GM18519 (cell line): ENCODE measurements around the gene LRRC74B.
"Not testable (repeated sequence)": the region's sequence is repeated elsewhere in the genome, so short reads cannot be mapped to it uniquely, and the experiment has no call there.

Experiments
- ATAC-seq: cut with Tn5 transposase; IDR thresholded peaks from one replicate; pipeline ENCODE4 v1.9.1; 2021; ENCODE audit warnings: mild to moderate bottlenecking, moderate library complexity; ENCODE audit not compliant: unreplicated experiment, low FRiP score

LRRC74B gene

DNA sequence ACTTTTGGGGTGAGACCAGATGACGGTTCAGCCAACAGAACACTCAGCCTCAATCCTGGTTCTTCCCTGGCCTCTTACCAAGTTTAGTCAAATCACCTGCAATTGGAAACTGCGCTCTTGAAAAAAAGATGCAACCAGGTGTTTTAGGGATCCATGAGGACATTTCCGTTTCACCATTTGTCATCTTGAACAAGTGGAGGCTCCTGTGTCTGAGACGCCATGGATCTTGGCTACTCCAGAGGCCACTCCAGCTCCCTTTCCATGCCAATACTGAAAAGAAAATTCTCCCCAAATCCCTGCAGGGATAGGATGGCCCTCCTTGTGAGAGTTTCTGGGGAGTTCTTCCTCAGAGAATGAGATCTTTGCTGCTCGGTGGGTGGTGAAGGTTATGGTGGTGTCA is 27.7 kb downstream of the LRRC74B start:
- no peak for ATAC-seq

DNA sequence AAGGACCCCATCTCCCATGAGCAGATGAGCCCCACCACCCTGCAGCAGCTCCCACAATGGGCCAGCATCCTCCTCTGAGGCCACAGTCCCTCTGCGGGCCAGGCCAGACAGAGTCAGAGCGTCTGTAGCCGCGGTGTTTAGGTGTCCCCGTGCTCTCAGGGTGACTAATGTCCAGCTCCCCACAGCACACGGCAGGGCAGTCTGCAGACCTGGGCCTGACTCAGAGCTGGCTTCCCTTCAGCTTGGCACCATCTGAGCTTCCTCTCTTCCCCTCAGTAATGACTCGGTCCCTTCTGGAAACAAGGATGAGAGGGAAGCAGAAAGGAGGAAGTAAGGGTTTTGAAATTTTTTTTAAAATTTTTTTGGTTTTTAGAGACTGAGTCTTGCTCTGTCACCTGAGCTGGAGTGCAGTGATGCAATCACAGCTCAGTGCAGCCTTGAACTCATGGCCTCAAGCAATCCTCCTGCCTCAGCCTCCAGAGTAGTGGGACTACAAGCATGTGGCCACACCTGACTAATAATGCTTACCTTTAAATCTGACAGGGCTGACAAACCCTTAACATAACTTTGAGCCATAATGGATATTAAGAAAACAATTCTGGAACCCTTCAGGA is 28.5 kb downstream of the LRRC74B start:
- ATAC-seq, result no peak

- no peak for ATAC-seq
Measured at GRCh38 chr22:21075516-21076138, 29.9 kb downstream of the LRRC74B start.

GRCh38 chr22:21076912-21077625 is 31.3 kb downstream of the LRRC74B start:
- no peak for ATAC-seq

DNA sequence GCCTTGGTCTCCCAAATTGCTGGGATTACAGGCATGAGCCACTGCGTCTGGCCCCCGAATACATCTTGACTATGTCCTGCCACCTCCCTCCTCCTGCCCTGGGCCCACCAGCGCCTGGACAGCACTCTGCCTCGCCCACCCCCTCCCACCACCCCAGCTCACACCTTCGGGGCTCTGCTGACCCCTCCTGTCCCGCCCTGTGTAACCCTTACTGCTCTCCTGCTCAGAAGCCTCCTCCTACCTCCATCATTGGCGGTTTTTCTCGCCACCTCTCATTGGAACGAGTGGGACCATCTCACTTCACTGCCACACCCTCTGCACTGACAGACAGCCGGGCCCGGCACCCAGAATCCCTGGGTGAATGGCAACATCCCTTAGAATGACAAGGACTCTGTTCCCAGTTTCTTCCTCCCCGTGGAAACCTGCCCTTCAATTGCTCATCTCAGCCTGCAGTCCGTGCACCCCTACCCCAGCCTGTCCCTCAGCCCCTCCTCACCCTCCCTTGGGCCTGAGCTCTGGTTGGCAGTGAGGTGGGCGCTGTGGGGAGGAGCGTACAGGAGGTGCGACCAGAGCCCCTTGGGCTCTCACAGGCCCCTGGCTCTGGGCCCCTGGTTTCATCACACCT is 32.2 kb downstream of the LRRC74B start:
- no peak for ATAC-seq

DNA sequence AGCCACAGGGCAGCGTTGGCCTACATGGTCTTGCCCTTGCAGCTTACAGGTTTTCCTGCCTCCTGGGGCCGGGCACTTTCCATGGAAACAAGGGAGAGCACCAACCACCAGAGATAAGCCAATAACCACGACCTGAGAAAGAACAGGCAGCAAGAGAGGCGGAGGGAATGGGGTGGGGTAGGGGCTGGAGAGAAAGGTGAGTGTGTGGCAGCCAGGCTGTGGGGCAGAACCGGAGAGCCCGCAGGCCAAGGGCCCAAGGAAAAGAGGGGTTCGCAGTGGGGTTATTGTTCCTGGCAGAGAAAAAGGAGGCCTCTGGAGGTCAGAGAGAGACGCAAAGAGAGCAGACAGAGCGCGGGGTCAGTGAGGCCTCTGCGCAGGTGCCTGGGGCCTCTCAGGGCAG is 33.2 kb downstream of the LRRC74B start:
- ATAC-seq, result no peak

DNA sequence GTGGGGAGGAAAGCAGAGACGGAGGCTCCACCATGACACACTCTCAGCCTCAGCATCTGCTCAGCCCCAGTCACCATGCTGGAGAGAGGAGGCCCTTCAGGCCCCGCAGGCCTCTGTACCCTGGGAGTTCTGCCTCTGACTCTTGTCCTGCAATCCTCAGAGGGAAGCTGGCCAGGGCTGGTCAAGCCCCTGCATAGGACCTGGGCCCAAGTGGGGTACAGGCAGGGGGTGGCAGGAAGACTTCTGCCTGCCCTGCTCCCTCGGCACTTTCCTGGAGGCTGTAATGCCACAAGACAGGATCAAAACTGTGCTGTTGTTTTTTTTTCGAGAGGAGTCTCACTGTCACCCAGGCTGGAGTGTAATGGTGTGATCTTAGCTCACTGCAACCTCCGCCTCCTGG is 33.7 kb downstream of the LRRC74B start:
- ATAC-seq, result no peak

DNA sequence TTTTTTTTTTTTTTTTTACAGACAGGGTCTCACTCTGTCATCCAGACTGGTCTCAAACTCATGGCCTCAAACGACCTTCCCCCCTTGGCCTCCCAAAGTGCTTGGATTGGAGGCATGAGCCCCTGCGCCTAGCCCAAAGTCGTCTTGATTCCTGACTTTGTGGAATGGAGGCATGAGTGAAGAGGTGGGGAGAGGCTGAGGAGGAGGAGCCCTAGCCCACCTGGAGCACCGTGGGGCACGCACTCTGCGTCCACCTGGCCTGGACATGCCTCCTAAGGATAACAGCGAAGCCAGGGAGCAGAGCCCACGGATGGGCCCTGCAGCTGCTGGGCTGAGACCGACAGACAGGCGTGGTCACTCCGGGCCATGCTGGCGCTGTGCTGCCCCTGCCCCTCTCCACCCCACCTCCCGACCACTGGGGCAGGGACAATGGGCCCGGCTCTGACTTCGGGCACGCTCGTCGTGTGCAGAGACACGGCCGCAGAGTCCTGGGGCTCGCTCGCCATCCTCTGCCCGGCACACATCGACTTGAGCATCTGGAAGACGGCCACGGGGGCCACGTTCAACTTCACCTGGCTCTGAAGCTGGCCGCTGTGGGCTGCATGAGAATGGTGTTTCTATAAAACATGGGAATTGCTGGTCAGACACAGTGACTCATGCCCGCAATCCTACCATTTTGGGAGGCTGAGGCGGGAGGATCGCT is 34.8 kb downstream of the LRRC74B start:
- no peak for ATAC-seq

GRCh38 chr22:21082248-21082647 is 36.5 kb downstream of the LRRC74B start:
- ATAC-seq, result no peak

DNA sequence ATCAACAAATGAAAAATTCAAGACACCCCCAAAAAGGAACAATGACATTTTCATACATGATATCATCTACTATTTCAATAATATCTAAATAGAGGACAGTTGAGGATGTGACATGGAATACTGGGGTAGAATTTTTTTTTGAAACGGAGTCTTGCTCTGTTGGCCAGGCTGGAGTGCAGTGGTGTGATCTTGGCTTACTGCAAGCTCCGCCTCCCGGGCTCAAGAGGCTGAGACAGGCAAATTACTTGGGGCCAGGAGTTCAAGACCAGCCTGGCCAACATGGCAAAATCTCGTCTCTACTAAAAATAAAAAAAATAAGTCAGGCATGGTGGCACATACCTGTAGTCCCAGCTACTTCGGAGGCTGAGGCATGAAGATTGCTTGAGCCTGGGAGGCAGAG is 41.4 kb downstream of the LRRC74B start:
- no peak for ATAC-seq

- not testable (repeated sequence) for ATAC-seq
Measured at GRCh38 chr22:21087926-21088325, 42.2 kb downstream of the LRRC74B start.

DNA sequence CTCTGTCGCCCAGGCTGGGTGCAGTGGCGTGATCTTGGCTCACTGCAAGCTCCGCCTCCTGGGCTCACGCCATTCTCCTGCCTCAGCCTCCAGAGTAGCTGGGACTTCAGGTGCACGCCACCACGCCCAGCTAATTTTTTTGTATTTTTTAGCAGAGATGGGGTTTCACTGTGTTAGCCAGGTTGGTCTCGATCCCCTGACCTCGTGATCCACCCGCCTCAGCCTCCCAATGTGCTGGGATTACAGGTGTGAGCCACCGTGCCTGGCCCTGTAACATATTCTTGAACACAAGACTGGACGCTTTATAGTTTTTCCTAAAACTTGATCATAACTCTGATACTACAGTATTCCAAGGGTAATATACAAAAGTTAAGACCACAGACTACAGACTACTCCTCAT is 45.5 kb downstream of the LRRC74B start:
- not testable (repeated sequence) for ATAC-seq

GRCh38 chr22:21092797-21093554 is 47.2 kb downstream of the LRRC74B start:
- no peak for ATAC-seq

- not testable (repeated sequence) for ATAC-seq
Measured at GRCh38 chr22:21093555-21094137, 47.9 kb downstream of the LRRC74B start.

DNA sequence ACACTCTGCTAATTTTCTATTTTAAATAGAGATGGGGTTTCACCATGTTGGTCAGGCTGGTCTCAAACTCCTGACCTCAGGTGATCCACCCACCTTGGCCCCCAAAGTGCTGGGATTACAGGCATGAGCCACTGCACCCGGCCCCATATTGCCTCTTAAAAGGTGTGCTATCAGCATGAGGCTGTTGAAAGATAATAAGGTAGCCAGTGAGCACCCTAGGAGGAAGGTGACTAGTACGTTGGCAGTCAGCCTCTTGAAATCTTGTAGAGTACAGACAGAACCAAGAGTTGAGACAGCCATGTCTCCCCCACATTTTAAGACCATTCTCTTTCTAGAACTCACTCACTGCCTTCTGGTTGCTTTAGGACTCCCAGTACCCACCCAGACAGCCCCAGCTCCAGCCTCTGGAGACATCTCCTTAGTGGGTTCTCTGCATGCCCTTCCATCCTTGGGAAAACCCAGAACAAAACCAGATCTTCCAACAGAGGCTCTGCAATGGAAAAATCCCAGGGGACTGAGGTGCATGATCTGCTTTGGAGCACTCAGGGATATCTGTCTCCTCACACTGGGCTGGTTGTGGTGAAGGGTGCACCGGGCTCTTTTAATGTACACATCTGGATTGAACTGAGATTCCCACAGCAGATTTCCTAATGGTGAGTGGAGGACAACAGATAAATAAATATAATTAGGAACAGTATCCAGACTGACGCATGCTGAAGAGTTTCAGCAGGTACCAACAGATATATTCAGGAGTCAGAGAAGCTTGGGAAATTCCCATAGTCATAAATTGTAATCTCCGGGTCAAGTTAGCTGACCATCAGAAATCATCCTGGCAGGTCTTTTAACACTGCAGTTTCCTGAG is 49.4 kb downstream of the LRRC74B start:
- no peak for ATAC-seq

DNA sequence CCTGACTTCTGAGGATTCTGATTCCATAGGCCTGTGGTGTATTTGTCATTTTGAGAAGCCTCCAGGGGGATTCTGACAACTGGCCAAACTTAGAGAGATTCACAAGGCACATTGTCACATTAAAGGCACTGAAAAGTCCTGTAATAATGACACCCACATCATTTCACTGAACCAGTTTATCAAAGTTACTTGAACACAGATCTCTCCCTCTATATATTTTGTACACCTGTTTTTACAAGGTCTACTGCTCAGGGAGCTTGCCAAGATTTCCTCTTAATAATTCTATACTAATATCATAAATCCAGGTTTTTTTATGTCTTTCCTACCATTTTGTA is 50.0 kb downstream of the LRRC74B start:
- ATAC-seq, result no peak

- ATAC-seq, result not testable (repeated sequence)
Measured at GRCh38 chr22:21096878-21097277, 51.1 kb downstream of the LRRC74B start.

DNA sequence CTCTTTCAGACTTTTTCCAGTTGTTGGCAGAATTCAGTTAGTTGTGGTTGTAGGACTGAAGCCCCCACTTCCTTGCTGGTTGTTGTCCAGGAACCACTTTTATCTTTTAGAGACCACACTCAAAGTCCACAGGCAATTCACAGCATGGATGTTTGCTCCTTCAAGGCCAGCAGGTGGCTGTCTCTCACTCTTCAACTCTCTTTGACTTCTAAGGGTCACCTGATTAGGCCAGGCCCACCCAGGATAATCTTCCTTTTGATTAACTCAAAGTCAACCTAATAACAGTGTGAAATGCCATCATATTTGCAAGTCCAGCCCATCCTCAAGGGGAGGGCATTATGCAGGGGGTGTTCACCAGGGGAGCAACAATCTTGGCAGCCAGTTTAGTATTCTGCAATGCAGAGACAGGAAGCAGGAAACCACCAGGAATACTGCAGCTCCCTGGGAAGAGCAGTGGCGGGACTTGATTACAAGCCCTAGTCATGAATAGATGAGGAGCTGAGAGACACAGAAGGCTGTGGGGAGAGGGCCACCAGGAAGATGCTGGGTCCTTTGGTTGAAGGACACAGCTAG is 52.4 kb downstream of the LRRC74B start:
- no peak for ATAC-seq

- ATAC-seq, result no peak
Measured at GRCh38 chr22:21099578-21099977, 53.8 kb downstream of the LRRC74B start.
